CD4-positive, alpha-beta T cell treated with Interleukin-2 at 100 ng/mL for 4 hours (primary cell): Measurements from ENCODE around the gene NKD2.

Source experiments
- DNase-seq: peaks from one replicate; pipeline ENCODE4 v3.0.0-alpha.2; 2020; ENCODE audit warnings: low spot score

Gene NKD2

DNA sequence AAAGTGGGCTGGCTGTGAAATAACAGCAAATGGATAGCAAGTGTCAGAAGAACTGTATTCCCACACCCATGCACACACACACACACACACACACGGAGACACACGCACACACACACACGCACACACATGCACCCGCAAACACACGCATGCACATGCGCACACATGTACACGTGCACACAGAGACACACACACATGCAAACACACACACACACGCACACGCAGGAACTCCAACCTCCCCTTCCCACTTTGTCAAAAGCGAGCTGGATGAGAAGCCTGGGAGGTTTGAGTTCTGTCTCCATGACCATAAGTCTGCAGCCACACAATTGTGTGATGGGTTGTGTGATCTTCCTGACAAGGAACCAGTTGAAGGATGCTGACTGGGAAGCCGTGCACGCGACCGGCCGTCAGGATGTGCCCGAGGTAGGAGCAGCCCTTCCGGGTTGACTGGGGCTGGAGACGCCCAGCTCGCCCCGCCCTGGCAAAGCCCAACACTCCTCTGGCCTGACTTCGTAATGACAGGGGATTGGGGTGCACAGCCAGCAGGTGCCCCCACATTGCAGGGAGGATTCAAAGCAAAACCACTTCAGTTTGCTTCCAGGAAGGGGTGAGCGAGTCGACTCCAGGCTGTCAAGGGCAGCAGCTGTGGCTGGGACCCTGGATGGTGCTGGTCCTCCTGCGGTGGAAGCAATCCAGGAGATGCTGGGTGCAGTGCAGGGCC lies 29.3 kb upstream of the NKD2 start:
- DNase-seq: no peak

- DNase-seq: no peak
Observed at GRCh38 chr5:980001-980588, 28.5 kb upstream of the NKD2 start.

DNA sequence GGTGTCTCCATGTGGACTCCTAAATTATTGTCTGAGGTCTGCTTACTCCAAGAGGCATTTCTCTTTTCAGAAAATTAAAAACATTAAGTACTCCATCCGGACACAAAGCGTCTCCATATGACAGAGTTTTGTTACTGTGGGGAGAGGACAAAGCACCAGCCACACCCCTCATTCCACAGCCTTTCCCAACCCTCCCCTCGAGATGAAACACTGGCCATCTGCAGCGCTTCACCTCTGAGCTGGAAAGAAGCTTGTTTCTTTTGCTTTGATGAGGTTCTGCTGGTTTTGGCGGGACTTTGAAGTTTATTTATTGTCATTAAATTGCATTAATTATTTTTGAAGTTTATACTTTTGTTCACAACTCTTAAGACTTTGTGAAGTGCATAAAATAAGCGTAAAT lies 27.6 kb upstream of the NKD2 start:
- no peak for DNase-seq

GRCh38 chr5:981456-981855 lies 27.1 kb upstream of the NKD2 start:
- DNase-seq: no peak

DNA sequence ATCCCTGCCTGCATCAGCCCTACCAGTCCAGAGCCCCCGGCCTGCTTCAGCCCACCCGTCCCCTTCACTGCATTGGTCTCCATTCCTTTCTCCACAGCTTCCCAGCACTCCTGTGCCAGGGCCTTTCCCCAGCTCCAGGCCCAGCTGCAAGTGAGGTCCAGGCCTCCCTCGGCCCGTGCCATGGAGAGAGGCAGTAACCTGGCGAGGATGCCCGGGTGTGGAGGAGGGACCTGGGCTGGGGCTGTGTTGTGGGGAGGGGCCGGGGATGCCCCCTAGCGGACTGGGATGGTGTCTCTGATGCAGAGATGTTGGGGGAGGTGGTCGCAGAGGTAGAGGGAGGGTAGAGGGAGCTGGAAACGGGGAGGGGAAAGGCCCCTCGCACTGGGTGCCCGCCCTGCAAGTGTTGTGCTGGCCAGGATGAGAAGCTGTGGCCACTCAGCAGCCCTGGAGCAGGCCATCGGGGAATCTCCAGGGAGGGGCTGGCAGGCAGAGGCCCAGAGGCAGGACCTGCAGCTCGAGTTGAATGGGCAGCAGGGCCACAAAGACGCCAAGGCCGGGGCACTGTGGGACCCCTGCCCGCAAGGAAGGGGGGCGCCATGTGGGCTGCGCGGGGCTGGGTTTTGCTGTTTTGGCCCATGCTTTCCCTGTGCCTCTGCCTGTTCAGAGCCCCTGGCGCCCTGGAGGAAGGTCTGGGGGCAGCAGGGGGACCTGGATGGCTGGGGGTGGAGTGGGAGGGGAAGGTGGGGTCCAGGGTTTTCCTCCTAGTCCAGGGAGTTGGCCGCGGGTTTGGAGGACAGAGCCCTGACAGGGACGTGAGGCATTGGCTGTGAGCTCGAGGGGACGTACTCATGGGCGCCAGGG lies 26.0 kb upstream of the NKD2 start:
- DNase-seq: no peak

GRCh38 chr5:983238-983524 lies 25.4 kb upstream of the NKD2 start:
- DNase-seq: no peak

DNA sequence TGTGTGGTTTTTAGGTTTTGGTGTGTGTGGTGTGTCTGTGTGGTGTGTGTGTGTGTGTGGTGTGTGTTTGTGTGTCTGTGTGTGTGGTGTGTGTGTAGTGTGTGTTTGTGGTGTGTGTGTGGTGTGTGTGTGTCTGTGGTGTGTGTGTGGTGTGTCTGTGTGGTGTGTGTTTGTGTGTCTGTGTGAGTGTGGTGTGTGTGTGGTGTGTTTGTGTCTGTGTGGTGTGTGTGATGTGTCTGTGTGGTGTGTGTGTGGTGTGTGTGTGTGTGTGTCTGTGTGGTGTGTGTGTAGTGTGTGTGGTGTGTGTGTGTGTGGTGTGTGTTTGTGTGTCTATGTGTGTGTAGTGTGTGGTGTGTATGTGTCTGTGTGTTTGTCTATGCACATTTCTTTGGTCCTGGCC lies 25.0 kb upstream of the NKD2 start:
- DNase-seq: no peak

DNA sequence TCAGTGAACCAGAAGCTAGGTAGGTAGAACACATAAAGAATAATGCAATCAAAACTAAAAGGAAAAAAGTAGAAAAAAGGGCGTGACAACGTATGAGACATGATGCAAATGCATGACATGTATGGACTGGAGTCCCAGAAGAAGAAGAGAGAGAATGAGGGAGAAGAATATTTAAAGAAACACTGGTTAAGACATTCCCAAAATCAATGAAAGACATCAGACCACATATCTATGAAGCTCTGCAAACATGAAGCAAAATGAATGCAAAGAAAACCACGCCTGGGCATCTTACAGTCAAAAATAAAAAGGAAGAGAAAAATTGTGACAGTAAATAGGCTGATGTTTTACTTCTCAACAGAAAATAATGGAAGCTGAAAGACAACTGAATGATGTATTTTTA lies 23.8 kb upstream of the NKD2 start:
- no peak for DNase-seq

DNA sequence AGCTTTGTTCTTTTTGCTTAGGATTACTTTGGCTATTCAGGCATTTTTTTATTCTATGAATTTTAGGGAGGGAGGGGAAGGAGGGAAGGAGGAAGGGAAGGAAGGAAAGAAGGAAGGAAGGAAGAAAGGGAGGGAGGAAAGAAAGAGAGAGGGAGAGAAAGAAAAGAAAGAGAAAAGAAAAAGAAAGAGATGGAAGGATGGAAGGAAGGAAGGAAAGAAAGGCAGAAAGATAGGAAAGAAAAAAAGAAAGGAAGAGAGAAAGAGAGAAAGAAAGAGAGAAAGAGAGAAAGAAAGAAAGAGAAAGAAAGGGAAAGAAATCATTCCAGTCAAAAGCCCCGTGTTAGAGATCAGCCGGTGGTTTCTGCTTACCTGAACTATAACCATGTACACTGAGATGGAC lies 20.8 kb upstream of the NKD2 start:
- DNase-seq: no peak

DNA sequence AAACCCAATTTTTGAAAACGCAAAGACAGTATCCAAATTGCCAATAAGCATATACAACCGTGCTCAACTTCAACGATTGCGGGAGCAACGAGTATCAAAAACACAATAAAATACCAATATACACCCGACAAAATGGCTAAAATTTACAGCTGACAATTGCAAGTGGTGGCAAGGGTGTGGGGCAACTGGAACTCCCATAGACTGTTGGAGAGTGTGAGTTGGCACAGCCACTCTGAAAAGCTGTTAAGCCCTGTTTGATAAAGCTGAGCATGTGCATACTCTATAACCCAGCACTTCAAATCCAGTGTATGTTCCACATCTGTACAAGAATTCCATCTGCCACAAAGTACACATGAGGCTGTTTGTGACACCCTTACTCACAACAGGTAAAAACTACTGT lies 20.3 kb upstream of the NKD2 start:
- DNase-seq: no peak

DNA sequence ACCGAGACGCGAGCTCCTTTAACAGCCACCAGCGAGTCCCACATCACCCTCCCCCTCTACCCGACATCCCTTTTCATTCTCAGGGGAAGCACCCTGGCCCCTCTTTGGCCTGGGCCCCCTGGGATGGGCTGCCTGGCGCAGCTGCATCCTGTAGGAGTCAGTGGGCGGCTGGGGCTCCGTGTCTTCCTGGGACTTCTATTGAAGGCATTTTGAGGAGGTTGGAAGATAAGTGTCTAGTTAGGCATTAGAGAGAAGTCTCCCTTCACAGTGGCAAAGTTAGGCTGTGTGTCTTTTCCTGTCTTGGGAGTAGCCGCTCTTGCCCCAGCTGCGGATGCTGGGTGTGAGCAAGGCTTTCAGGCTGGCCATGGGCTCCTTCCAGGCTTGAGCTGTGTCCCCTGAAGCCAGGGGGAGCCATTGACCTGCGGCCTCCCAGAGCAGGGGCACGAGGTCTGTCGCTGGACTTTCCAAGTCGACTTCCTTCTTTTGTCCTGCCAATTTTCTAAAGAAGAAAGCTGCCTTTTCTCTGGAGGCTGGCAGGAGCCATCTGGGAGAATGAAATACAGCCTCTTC lies 18.6 kb upstream of the NKD2 start:
- no peak for DNase-seq

GRCh38 chr5:991472-992267 lies 16.9 kb upstream of the NKD2 start:
- no peak for DNase-seq

- DNase-seq: no peak
Observed at GRCh38 chr5:994272-994607, 14.4 kb upstream of the NKD2 start.

- no peak for DNase-seq
Observed at GRCh38 chr5:994821-995220, 13.8 kb upstream of the NKD2 start.

GRCh38 chr5:995318-995717 lies 13.3 kb upstream of the NKD2 start:
- no peak for DNase-seq

GRCh38 chr5:997001-997474 lies 11.6 kb upstream of the NKD2 start:
- no peak for DNase-seq

DNA sequence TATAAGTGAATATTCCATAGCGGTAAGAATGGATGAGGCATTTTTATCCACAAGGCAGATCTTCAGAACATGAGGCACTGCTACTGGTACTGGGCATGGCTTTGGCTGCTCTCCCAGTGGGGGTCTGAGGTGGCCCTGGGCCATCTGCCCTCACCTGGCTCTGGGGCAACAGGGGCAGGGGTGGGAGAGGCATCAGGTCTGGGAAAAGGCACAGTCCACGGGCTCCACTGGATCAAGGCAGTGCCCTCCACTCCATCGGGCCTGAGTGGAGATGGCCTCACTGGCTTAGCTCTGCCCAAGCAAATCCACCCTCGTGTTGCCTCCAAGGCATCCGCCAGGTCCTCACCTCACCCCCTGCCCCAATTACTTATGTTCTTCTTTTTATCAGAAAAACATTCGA lies 10.9 kb upstream of the NKD2 start:
- DNase-seq: no peak

DNA sequence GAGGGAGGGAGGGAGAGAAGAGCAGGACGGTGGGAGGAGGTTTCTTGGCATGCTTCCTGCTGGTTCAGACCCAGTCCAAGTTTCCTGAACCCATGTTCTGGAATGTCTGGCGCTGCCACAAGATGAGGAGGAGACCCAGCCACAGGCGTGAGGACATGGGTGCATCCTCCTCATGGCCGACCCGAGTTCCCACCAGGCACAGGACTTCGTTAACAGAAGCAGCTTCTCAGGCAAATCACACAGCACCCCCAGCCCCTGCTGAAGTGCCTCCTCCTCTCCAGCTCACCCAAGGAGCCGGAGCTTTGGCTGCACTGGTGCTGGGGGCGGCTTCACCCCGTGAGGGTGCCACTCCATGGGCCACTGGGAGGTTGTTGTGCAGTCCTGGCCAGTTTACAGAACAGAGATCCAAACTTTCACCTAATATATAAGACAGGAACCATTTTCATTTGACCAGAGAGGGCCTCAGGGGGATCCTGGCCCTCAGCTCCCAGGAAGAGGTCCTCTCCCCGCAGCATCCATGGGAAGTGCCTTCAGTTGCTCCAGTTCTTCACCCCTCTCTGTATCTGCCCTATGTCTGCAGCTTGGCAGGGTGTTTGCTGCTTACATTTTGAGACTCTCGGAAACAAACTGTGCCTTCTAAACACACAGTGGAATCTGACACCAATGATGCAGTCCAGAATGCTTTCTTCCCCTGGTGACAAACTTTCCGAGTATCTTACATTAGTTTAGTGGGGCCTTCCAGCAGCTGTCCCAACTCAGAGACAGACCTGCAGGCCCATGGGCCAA lies 10.2 kb upstream of the NKD2 start:
- no peak for DNase-seq

GRCh38 chr5:999032-999501 lies 9.5 kb upstream of the NKD2 start:
- DNase-seq: no peak

DNA sequence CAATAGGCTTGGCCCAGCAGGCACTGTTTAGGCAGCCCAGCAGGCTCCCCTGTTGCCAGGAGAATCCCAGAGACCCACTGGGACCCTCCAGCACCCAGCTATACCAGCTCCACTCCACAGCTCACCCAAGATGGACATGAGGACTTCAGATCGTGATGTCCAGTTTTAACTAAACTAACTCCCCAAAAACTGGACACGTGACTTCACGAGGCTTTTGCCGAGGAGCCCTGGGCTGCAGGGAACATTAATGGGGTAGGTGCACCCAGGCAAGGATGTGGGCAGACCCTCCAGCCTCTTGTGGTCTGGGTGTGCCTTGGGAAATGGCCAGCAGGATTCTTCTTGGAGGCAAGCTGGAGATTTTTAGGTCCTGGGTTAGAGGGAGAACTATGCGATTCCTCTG lies 8.9 kb upstream of the NKD2 start:
- DNase-seq: no peak

- DNase-seq: no peak
Observed at GRCh38 chr5:1000329-1000728, 8.3 kb upstream of the NKD2 start.
